Gastrocnemius medialis (tissue), 4 donors: ENCODE data around the gene ARL6IP5.

Source experiments
- POLR2A ChIP-seq, 2 donors: fragments of 450-650 bp; IDR thresholded peaks; one replicate each; pipeline ENCODE4 v1.6.1; 2017; ENCODE audit warnings: antibody characterized with exemption in 2 of 2, mild to moderate bottlenecking in 2 of 2, moderate library complexity in 2 of 2
- TF ChIP-seq, protein P1 (sequence below), 5 experiments: fragments of 450-650 bp in 3 of 5; fragments of 200-600 bp in 2 of 5; sonication (generic) in 2 of 5; IDR thresholded peaks in 4 of 5; conservative IDR thresholded peaks in 1 of 5; 1 replicate in 4 of 5; 2 replicates in 1 of 5; pipeline ENCODE4 v1.5.1; 2016 to 2019; ENCODE audit warnings: antibody characterized with exemption in 5 of 5, mild to moderate bottlenecking in 3 of 5, moderate library complexity in 3 of 5

DNA sequence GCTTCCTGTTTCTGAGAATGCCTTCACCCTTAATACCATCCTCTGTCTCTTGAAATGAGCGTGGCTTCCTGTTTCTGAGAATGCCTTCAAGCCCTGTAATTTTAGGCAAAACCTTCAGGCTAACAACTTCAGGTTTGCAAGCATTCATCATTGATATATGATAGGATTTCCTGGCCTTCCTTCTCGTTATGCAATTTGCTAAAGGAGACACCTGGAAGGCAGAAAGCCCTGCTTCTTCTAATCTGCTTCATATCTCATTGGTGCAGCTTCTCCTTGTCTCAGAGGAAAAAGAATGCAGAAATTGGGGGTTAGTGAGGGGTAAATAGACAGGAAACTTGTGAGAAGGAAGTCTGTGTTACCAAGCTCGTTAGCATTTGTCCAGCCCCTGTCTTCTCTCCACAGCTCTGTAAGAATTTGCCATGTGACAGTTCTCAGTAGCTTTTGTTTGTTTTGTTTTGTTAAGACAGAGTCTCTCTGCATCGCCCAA, 7.3 kb downstream of the ARL6IP5 start:
- TF ChIP-seq, protein P1, sequence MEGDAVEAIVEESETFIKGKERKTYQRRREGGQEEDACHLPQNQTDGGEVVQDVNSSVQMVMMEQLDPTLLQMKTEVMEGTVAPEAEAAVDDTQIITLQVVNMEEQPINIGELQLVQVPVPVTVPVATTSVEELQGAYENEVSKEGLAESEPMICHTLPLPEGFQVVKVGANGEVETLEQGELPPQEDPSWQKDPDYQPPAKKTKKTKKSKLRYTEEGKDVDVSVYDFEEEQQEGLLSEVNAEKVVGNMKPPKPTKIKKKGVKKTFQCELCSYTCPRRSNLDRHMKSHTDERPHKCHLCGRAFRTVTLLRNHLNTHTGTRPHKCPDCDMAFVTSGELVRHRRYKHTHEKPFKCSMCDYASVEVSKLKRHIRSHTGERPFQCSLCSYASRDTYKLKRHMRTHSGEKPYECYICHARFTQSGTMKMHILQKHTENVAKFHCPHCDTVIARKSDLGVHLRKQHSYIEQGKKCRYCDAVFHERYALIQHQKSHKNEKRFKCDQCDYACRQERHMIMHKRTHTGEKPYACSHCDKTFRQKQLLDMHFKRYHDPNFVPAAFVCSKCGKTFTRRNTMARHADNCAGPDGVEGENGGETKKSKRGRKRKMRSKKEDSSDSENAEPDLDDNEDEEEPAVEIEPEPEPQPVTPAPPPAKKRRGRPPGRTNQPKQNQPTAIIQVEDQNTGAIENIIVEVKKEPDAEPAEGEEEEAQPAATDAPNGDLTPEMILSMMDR (IDR thresholded peaks at IDR 0.05 in 4 of 5, conservative IDR thresholded peaks at IDR 0.05 in 1 of 5), result no peak
- no peak for TF ChIP-seq POLR2A (IDR thresholded peaks at IDR 0.05)
